Caco-2 (cell line): ENCODE results near the gene CNOT2. TPM values are rescaled to one million over a fixed set of nuclear protein-coding genes. Genes with fewer than 3 reads are reported as not detected.

Experiments used
- BruUV-seq: library from RNA; stranded (reverse); fragments of 400-500 nt; replicated peaks from 2 replicates; lab custom pipeline; 2021; lab: Mats Ljungman, UMichigan
- CTCF ChIA-PET: fragments of 300-600 bp; sonication (Branson Sonifier 250); formaldehyde crosslinking; loops from one replicate; lab custom pipeline; 2022; ENCODE audit warnings: antibody characterized with exemption; lab: Charles Lee
- POLR2A ChIA-PET: fragments of 300-600 bp; sonication (Branson Sonifier 250); formaldehyde crosslinking; loops from one replicate; lab custom pipeline; 2022; ENCODE audit warnings: antibody characterized with exemption; lab: Charles Lee
- DNase-seq, 2 experiments: peaks; one replicate each; pipeline versions ENCODE4 v3.0.0 to v3.0.0-alpha.2; 2020 to 2022
- H3K27me3 ChIP-seq: replicated peaks from 2 replicates; pipeline ENCODE4 v1.6.0; 2011; ENCODE audit warnings: low read length; ENCODE audit not compliant: control insufficient read depth, insufficient read depth
- H3K36me3 ChIP-seq: 2 replicates; pipeline ENCODE4 v1.5.1; 2011; ENCODE audit warnings: low read length; ENCODE audit not compliant: control insufficient read depth, insufficient read depth
- H3K4me1 ChIP-seq: fragments of 250-450 bp; sonication (Bioruptor Pico); 2 replicates; pipeline ENCODE4 v1.5.1; 2020; ENCODE audit warnings: mild to moderate bottlenecking
- H3K4me3 ChIP-seq: 2 replicates; pipeline ENCODE4 v1.5.1; 2011; ENCODE audit warnings: low read depth, mild to moderate bottlenecking, control low read depth, low read length
- H3K9me3 ChIP-seq: fragments of 250-450 bp; sonication (Bioruptor Pico); 2 replicates; pipeline ENCODE4 v1.5.1; 2020; ENCODE audit warnings: mild to moderate bottlenecking, moderate library complexity
- H3K27ac Mint-ChIP-seq: one replicate; pipeline ENCODE4 v1.8.0; 2022; ENCODE audit warnings: mixed read lengths; ENCODE audit not compliant: unreplicated experiment
- H3K27me3 Mint-ChIP-seq: one replicate; pipeline ENCODE4 v1.8.0; 2022; ENCODE audit warnings: mixed read lengths; ENCODE audit not compliant: insufficient read depth, unreplicated experiment
- H3K36me3 Mint-ChIP-seq: one replicate; pipeline ENCODE4 v1.8.0; 2022; ENCODE audit warnings: mild to moderate bottlenecking, mixed read lengths; ENCODE audit not compliant: insufficient read depth, unreplicated experiment
- H3K4me1 Mint-ChIP-seq: one replicate; pipeline ENCODE4 v1.8.0; 2022; ENCODE audit warnings: low read depth, mixed read lengths; ENCODE audit not compliant: unreplicated experiment
- H3K4me3 Mint-ChIP-seq: one replicate; pipeline ENCODE4 v1.8.0; 2022; ENCODE audit warnings: mild to moderate bottlenecking, moderate library complexity, mixed read lengths; ENCODE audit not compliant: unreplicated experiment
- H3K9me3 Mint-ChIP-seq: one replicate; pipeline ENCODE4 v1.8.0; 2022; ENCODE audit warnings: mixed read lengths; ENCODE audit not compliant: unreplicated experiment
- intact Hi-C: fragments of 100-400 bp; cut with micrococcal nuclease; formaldehyde crosslinking; loops from one replicate; pipeline ENCODE4 v1.10.0; 2022; ENCODE audit not compliant: unreplicated experiment
- total RNA-seq: library from RNA; stranded (reverse); gene quantifications from 2 replicates; pipeline ENCODE4 v1.2.3, GENCODE V29; 2022
- TF ChIP-seq, protein P1 (sequence below), 2 experiments: fragments of 200-600 bp in 1 of 2; IDR thresholded peaks; 1 replicate in 1 of 2; 2 replicates in 1 of 2; pipeline versions ENCODE4 v1.5.1 to v1.8.0; 2011 to 2022; ENCODE audit warnings: antibody characterized with exemption in 1 of 2, control low read depth in 1 of 2, inconsistent platforms in 1 of 2, low read depth in 1 of 2, low read length in 1 of 2, mild to moderate bottlenecking in 1 of 2, moderate library complexity in 1 of 2; ENCODE audit not compliant: insufficient read depth in 1 of 2, severe bottlenecking in 1 of 2, unreplicated experiment in 1 of 2

The CNOT2 gene
- total RNA-seq, 1 experiment from 2014 or later = 83.5 TPM

DNA sequence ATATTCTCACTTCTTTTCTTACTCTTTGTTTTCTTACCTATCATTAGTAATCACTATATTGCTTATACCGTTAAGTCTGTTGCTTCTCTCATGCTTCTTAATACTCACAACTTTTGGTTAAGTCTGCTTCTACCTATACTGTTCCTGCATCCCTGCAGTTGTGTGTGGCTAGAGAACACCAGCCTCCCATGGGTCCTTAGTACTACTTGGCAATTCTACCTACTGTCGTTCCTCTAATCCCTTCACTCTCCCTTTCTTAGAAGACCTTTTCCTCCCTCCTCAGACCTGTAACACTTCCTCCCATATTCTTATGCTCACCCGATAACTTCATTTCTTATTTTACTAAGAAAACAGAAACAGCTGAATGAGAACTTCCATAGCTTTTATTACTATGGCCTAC is 29.3 kb downstream of the CNOT2 start:
- no peaks in the 10 kb centered on the region for H3K27me3 ChIP-seq
- no TSS peak for BruUV-seq
- Mint-ChIP-seq H3K27me3 (no peaks in the 10 kb centered on the region), H3K9me3 (no peaks in the 10 kb centered on the region), H3K36me3 (peaks cover 1% of the 10 kb centered on the region), H3K4me3 (no peak overlapping the region), H3K4me1 (peaks cover 32% of the 10 kb centered on the region), H3K27ac (no peak overlapping the region)
- DNase-seq = no peak
- TF ChIP-seq, protein P1, sequence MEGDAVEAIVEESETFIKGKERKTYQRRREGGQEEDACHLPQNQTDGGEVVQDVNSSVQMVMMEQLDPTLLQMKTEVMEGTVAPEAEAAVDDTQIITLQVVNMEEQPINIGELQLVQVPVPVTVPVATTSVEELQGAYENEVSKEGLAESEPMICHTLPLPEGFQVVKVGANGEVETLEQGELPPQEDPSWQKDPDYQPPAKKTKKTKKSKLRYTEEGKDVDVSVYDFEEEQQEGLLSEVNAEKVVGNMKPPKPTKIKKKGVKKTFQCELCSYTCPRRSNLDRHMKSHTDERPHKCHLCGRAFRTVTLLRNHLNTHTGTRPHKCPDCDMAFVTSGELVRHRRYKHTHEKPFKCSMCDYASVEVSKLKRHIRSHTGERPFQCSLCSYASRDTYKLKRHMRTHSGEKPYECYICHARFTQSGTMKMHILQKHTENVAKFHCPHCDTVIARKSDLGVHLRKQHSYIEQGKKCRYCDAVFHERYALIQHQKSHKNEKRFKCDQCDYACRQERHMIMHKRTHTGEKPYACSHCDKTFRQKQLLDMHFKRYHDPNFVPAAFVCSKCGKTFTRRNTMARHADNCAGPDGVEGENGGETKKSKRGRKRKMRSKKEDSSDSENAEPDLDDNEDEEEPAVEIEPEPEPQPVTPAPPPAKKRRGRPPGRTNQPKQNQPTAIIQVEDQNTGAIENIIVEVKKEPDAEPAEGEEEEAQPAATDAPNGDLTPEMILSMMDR (IDR thresholded peaks at IDR 0.05; ENCODE audit: insufficient read depth in 1 of 2, low read depth in 1 of 2, low read length in 1 of 2, severe bottlenecking in 1 of 2, unreplicated experiment in 1 of 2) = no peak
- H3K4me1 ChIP-seq = peaks cover 15% of the 10 kb centered on the region
- CTCF ChIA-PET = no interaction called here
- H3K9me3 ChIP-seq = no peaks in the 10 kb centered on the region
- H3K4me3 ChIP-seq = no peak overlapping the region
- POLR2A ChIA-PET = no interaction called here
- no peaks in the 10 kb centered on the region for H3K36me3 ChIP-seq
- intact Hi-C loops = no loop called here

DNA sequence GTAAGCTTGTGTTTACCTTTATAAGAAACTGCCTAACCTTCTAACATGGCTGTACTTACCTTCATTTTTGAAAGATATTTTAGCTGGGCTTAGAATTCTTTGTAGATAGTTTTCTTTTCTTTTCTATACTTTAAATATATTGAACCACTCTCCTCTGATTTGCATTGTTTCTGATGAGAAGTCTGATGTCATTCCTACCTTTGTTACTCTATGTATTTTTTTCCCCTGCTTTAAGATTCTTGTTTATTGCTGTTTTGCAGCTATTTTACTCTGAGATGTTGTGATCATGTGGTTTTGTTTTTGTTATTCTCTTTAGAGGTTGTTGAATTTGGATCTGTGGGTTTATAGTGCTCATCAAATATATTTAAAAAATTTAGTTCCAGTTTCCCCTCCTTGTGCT is 31.8 kb downstream of the CNOT2 start:
- Mint-ChIP-seq H3K4me1 (peaks cover 35% of the 10 kb centered on the region), H3K27me3 (no peaks in the 10 kb centered on the region), H3K27ac (no peak overlapping the region), H3K36me3 (peaks cover 8% of the 10 kb centered on the region), H3K9me3 (no peaks in the 10 kb centered on the region), H3K4me3 (no peak overlapping the region)
- ChIA-PET POLR2A (no interaction called here), CTCF (no interaction called here)
- no TSS peak for BruUV-seq
- intact Hi-C loops = no loop called here
- TF ChIP-seq, protein P1 (IDR thresholded peaks at IDR 0.05; ENCODE audit: insufficient read depth in 1 of 2, low read depth in 1 of 2, low read length in 1 of 2, severe bottlenecking in 1 of 2, unreplicated experiment in 1 of 2) = no peak
- H3K9me3 ChIP-seq = no peaks in the 10 kb centered on the region
- no peak for DNase-seq
- H3K27me3 ChIP-seq = no peaks in the 10 kb centered on the region
- H3K4me3 ChIP-seq = no peak overlapping the region
- no peaks in the 10 kb centered on the region; the same call in 1 of the 2 replicates for H3K36me3 ChIP-seq
- H3K4me1 ChIP-seq = peaks cover 11% of the 10 kb centered on the region

DNA sequence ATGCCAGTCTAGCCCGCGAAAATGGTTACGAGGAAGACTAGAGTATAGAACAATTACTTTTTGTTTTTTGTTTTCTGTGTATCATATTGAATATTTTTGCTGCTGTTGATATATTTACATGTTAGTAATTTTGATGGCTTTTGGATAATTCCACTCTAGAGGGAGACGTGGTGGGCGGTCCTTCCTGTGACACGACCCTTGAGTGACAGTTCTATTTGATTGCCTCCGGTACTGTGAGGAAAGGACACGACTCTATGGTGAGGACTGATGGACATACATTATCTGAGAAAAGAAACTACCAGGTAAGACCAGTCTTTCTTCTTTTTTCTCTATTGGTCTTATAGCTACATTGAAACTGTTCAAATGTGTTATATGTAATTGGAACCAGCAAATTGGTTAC is 34.7 kb downstream of the CNOT2 start:
- Mint-ChIP-seq H3K27me3 (no peaks in the 10 kb centered on the region), H3K4me1 (peaks cover 24% of the 10 kb centered on the region)
- POLR2A ChIA-PET = no interaction called here

More for the DNA sequence above, 34.7 kb downstream of the CNOT2 start:
- DNase-seq = no peak
- no peaks in the 10 kb centered on the region for H3K9me3 ChIP-seq
- CTCF ChIA-PET = no interaction called here
- peaks cover 13% of the 10 kb centered on the region for H3K36me3 Mint-ChIP-seq
- H3K36me3 ChIP-seq = no peaks in the 10 kb centered on the region; the same call in 1 of the 2 replicates
- intact Hi-C loops = no loop called here
- H3K27ac Mint-ChIP-seq = no peak overlapping the region
- H3K4me3 ChIP-seq = no peak overlapping the region
- H3K4me1 ChIP-seq = no peaks in the 10 kb centered on the region
- BruUV-seq = no TSS peak
- H3K27me3 ChIP-seq = no peaks in the 10 kb centered on the region
- no peak overlapping the region for H3K4me3 Mint-ChIP-seq
- H3K9me3 Mint-ChIP-seq = no peaks in the 10 kb centered on the region
- TF ChIP-seq, protein P1 (IDR thresholded peaks at IDR 0.05; ENCODE audit: insufficient read depth in 1 of 2, low read depth in 1 of 2, low read length in 1 of 2, severe bottlenecking in 1 of 2, unreplicated experiment in 1 of 2) = no peak
